NT2/D1 (cell line): Measurements from ENCODE around the gene CCNG2.

Experiments
- SUZ12 ChIP-seq: IDR thresholded peaks from 2 replicates; pipeline ENCODE4 v1.6.1; 2011; ENCODE audit not compliant: insufficient read length, insufficient read depth; ENCODE audit errors: extremely low read depth
- YY1 ChIP-seq: IDR thresholded peaks from 2 replicates; pipeline ENCODE4 v1.6.1; 2011; ENCODE audit not compliant: insufficient read length, insufficient read depth
- ZNF274 ChIP-seq: IDR thresholded peaks from 2 replicates; pipeline ENCODE4 v1.6.1; 2011; ENCODE audit warnings: mild to moderate bottlenecking, low read depth, low read length

DNA sequence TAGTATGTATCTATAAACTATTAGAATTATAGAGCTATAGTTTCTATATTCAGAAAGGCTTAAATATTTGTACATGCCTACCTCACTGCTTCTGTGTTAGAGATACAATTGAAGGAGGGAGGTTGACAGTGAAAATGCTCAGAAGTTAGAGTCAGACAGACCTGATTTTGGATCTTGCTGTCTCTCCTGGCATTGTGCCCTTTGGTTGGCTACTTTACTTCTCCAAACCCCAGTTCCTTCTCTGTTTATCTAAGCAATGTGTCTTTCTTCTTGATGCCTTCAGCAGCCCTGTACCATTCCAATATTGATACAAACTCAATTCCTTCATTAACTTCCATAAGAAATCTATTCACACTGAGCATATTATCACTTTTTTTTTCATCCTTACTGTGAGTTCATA, 28.7 kb downstream of the CCNG2 start:
- TF ChIP-seq SUZ12, result no peak
- no peak for TF ChIP-seq YY1
- TF ChIP-seq ZNF274, result no peak
